Measurements from ENCODE around the gene ETFBKMT. TPM values are rescaled to one million over a fixed set of nuclear protein-coding genes. Genes with fewer than 3 reads are reported as not detected.

Gene ETFBKMT
- total RNA-seq, 1 experiment from 2014 or later, result 2.6 TPM

DNA sequence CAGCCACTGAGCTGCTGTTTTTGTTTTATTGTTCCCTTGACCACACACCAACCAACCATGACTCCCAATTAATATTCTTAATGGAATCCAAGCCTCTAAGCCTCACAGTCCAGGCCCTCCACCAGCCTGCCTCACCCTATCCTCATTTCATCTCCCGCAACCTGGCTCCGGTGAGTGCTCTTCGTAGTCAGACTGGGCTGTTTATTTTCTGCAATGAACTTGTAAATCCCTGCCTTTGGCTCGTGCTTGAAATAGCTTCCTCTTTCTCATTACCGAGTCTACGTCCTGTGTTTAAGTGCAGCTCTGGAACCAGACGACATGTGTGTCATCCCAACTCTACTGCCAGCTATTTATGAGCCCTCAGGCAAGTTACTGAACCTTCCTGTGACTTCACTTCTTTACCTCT, 12.4 kb upstream of the ETFBKMT start:
- Histone ChIP-seq H3K4me3 (ENCODE audit: low read depth, low read length, poor library complexity, severe bottlenecking) (no peak overlapping the region), H3K9me3 (ENCODE audit: low read depth, low read length, poor library complexity, severe bottlenecking) (no peaks in the 10 kb centered on the region), H3K27ac (ENCODE audit: low read depth, low read length, poor library complexity, severe bottlenecking) (no peak overlapping the region), H3K4me1 (ENCODE audit: insufficient read depth, low read length, poor library complexity, severe bottlenecking) (no peaks in the 10 kb centered on the region), H3K27me3 (replicated peaks; ENCODE audit: insufficient read depth, low read depth, low read length, poor library complexity) (no peaks in the 10 kb centered on the region), H3K36me3 (ENCODE audit: insufficient read depth, low read length, poor library complexity, severe bottlenecking) (no peaks in the 10 kb centered on the region)
- POLR2A ChIA-PET (ENCODE audit: low non-redundant PET), result no interaction called here
- CTCF ChIA-PET, result no interaction called here
- no TSS peak for BruUV-seq (replicated peaks)
- TF ChIP-seq EZH2 (IDR thresholded peaks at IDR 0.05; ENCODE audit: borderline replicate concordance, low read depth, low read length, poor library complexity, severe bottlenecking), result no peak
- TF ChIP-seq, protein P1, sequence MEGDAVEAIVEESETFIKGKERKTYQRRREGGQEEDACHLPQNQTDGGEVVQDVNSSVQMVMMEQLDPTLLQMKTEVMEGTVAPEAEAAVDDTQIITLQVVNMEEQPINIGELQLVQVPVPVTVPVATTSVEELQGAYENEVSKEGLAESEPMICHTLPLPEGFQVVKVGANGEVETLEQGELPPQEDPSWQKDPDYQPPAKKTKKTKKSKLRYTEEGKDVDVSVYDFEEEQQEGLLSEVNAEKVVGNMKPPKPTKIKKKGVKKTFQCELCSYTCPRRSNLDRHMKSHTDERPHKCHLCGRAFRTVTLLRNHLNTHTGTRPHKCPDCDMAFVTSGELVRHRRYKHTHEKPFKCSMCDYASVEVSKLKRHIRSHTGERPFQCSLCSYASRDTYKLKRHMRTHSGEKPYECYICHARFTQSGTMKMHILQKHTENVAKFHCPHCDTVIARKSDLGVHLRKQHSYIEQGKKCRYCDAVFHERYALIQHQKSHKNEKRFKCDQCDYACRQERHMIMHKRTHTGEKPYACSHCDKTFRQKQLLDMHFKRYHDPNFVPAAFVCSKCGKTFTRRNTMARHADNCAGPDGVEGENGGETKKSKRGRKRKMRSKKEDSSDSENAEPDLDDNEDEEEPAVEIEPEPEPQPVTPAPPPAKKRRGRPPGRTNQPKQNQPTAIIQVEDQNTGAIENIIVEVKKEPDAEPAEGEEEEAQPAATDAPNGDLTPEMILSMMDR (conservative IDR thresholded peaks at IDR 0.05; ENCODE audit: low read depth, low read length), result no peak
- intact Hi-C loops (cut with micrococcal nuclease; ENCODE audit: unreplicated experiment), result no loop called here
- DNase-seq (ENCODE audit: low spot score), result no peak

DNA sequence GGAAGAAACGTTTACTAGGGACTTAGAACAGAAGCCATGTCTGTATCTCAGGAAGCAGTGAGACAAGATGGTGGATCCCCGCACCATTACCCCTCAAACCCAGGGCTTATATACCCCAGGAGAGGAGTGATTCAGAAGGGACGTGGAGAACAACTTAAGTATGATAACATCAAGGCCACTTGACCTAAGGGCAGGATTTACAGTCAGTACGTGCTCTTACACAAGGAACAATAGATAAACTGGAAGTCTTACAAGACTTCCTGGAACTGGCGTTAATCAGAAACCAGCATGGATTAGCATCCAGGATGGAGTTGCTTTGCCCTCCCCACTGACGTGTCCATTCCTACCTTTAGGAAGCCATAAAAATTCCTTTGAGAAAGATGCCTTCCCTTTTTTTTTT, 8.6 kb upstream of the ETFBKMT start:
- ChIA-PET POLR2A (ENCODE audit: low non-redundant PET) (no interaction called here), CTCF (no interaction called here)
- no TSS peak for BruUV-seq (replicated peaks)
- Histone ChIP-seq H3K4me1 (ENCODE audit: insufficient read depth, low read length, poor library complexity, severe bottlenecking) (peaks cover 4% of the 10 kb centered on the region), H3K4me3 (ENCODE audit: low read depth, low read length, poor library complexity, severe bottlenecking) (no peak overlapping the region), H3K36me3 (ENCODE audit: insufficient read depth, low read length, poor library complexity, severe bottlenecking) (no peaks in the 10 kb centered on the region), H3K27me3 (replicated peaks; ENCODE audit: insufficient read depth, low read depth, low read length, poor library complexity) (no peaks in the 10 kb centered on the region), H3K27ac (ENCODE audit: low read depth, low read length, poor library complexity, severe bottlenecking) (no peak overlapping the region), H3K9me3 (ENCODE audit: low read depth, low read length, poor library complexity, severe bottlenecking) (no peaks in the 10 kb centered on the region)
- TF ChIP-seq EZH2 (IDR thresholded peaks at IDR 0.05; ENCODE audit: borderline replicate concordance, low read depth, low read length, poor library complexity, severe bottlenecking), result no peak
- TF ChIP-seq, protein P1 (conservative IDR thresholded peaks at IDR 0.05; ENCODE audit: low read depth, low read length), result no peak
- DNase-seq (ENCODE audit: low spot score), result no peak
- intact Hi-C loops (cut with micrococcal nuclease; ENCODE audit: unreplicated experiment), result loop anchor here (10.0 kb wide), 1 partner anchor 1024 kb away; the partner anchor contains the start of gene DNM1L

DNA sequence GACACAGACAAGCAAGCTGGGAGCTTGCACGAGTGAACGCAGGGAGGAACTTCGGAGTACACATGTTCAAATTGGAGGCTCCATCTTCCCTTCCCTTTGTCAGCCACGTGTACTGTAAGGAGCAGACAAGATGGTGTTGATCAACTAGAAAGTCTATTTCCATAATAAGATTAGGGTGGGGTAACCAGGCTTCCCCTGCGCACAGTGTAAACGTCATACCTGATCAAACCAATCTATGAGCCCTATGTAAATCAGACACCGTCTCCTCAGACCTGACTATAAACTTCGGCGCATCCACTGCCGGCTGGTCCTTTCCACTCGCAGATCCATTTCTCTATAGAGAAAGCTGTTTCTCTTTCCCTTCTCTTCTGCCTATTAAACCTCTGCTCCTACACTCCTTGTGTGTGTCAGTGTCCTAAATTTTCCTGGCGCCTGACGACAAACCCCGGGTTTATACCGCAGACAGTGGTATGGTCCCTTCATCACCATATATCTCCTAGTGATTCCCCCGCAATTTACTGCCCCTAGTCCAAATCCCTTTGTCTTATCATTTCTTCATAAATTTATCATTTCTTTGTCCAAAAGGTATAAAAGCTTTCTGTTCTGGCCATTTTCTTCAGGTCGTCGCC, 7.5 kb upstream of the ETFBKMT start:
- BruUV-seq (replicated peaks), result no TSS peak
- no peaks in the 10 kb centered on the region for H3K36me3 ChIP-seq (ENCODE audit: insufficient read depth, low read length, poor library complexity, severe bottlenecking)
- H3K27ac ChIP-seq (ENCODE audit: low read depth, low read length, poor library complexity, severe bottlenecking), result no peak overlapping the region

More for the DNA sequence above, 7.5 kb upstream of the ETFBKMT start:
- TF ChIP-seq, protein P1 (conservative IDR thresholded peaks at IDR 0.05; ENCODE audit: low read depth, low read length), result no peak
- no peak for TF ChIP-seq EZH2 (IDR thresholded peaks at IDR 0.05; ENCODE audit: borderline replicate concordance, low read depth, low read length, poor library complexity, severe bottlenecking)
- ChIA-PET CTCF (no interaction called here), POLR2A (ENCODE audit: low non-redundant PET) (no interaction called here)
- H3K27me3 ChIP-seq (replicated peaks; ENCODE audit: insufficient read depth, low read depth, low read length, poor library complexity), result no peaks in the 10 kb centered on the region
- intact Hi-C loops (cut with micrococcal nuclease; ENCODE audit: unreplicated experiment), result loop anchor here (2.0 to 10.0 kb wide), 2 partner anchors 409 to 1023 kb away; partner anchors contain the start of gene DNM1L
- peaks cover 4% of the 10 kb centered on the region for H3K4me1 ChIP-seq (ENCODE audit: insufficient read depth, low read length, poor library complexity, severe bottlenecking)
- H3K4me3 ChIP-seq (ENCODE audit: low read depth, low read length, poor library complexity, severe bottlenecking), result no peak overlapping the region
- no peak for DNase-seq (ENCODE audit: low spot score)
- H3K9me3 ChIP-seq (ENCODE audit: low read depth, low read length, poor library complexity, severe bottlenecking), result no peaks in the 10 kb centered on the region
